GM21526 (cell line): ENCODE measurements around the gene RASSF6.
"Not testable (repeated sequence)": the region's sequence is repeated elsewhere in the genome, so short reads cannot be mapped to it uniquely, and the experiment has no call there.

ENCODE experiments used
- ATAC-seq: cut with Tn5 transposase; IDR thresholded peaks from one replicate; pipeline ENCODE4 v1.9.1; 2021; ENCODE audit warnings: moderate library complexity; ENCODE audit not compliant: unreplicated experiment, low FRiP score

Gene RASSF6

DNA sequence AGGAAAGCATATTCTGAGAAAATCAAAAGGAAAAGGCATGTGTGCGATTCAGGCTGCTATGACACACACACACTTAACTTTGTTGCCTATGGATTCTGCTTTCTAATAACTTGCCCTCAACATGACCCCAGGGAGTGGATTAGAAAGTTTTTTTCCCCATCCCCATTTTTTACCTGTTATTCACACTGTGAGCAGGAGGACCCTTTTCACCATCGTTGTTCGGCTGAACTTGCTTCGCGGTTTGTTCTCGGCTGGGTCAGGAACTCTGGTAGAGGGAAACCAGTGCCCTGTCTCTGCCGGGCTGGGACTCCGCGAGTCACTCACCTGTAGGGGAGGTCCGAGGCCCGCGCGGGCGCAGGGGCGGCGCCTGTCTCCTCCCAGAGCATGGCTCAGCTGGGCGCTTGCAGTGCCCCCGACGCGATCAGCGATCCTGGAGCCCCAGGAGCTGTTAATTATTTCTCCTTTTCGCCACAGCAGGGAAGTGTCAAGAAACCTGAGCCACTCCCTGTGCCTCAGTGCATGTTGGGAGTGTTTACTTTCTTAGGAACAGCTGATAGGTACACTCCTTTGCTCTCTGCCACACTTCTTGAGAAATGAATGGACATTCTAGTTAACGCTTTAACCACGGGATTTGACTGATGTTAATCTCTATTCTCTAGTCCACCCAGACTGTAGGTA lies at the start of gene RASSF6:
TSS of gene RASSF6 (minus strand) at position 322 of the 678 bp plus-strand sequence. CDS start 8,641 bp downstream, outside the sequence.
- peak; percentile 88 for ATAC-seq

GRCh38 chr4:73669410-73670183 lies 49.4 kb upstream of the RASSF6 start:
- ATAC-seq: no peak

GRCh38 chr4:73668782-73669201 lies 48.6 kb upstream of the RASSF6 start:
- no peak for ATAC-seq

GRCh38 chr4:73665924-73666323 lies 45.7 kb upstream of the RASSF6 start:
- ATAC-seq: not testable (repeated sequence)

- no peak for ATAC-seq
Observed at GRCh38 chr4:73664470-73664869, 44.2 kb upstream of the RASSF6 start.

- ATAC-seq: no peak
Observed at GRCh38 chr4:73663576-73663975, 43.3 kb upstream of the RASSF6 start.

DNA sequence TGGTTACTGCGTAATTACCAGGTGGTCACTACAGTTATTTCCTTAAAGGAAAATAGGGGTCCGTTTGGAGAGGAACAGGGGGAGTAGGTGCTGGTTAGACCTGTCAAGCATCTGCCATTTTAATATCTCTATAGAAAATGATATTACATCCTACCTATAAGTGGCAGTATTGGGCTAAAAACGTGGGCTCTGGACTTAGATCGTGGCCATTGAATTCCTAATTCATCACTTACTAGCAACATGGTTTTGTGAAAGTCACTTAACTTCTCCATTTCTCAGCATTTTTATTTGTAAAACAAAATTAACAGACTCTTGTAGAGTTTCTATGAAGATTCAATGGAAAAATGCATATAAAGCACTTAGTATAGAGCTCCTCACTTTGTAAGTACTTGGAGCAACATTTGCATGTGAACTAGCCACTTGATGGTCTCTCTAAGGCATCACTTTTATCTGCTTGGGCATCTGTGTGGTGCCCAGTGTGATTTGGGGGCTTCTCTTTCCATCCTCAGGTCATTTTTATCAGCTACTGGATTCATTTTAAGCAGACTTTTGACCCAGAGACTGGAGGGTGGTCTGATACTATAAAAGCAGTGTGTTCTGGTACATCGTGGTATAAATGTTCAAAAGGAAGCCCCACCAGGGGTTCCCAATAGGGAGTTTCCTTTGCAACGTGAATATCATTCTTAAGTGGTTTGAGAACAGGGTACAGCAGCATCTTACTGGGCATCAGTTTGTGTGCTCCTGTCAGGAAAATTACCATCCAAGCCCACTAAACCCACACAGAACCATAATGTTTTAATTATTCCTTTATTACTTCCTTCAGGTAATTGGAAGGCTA lies 42.7 kb upstream of the RASSF6 start:
- peak; percentile 71 for ATAC-seq

DNA sequence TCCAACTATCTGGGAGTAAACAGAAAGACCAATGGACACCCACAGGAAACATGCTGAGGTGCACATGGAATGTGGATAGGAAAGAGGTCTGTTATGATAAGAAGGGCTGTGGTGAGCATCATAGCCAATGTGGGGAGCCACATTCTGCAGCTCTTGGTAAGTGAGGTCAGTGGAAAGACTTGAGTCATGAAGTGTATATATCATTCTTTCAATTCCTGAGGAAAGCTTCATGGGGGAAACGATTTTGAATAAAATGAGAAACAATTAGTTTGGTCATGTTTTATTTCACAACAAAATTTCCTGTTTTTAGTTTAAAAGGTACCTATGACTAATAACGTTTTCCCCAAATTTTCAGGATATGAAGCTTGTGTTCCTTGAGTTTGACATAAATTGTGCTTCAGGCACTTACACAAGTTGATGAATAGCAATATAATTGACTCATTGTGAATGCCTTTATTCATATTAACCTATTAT lies 41.4 kb upstream of the RASSF6 start:
- ATAC-seq: no peak

- ATAC-seq: no peak
Observed at GRCh38 chr4:73660808-73661207, 40.6 kb upstream of the RASSF6 start.

DNA sequence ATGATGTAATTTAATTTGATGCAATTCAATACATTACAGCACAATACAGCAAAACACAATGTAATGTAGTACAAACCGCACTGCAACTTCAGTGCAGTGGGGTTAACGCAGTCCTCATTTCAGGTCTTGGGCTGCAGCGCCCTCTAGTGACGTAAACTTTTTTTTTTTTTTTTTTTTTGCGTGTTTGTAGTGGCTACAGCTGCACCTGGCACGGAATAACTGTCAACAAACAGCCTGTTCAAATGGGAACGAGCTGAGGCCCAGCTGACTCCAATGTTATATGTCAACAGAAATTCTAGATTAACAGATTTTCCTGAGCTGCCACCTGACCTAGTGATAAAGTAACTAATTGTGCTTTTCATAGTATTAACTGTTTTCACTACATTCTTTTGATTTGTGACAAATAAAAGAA lies 33.5 kb upstream of the RASSF6 start:
- peak; percentile 84 for ATAC-seq

DNA sequence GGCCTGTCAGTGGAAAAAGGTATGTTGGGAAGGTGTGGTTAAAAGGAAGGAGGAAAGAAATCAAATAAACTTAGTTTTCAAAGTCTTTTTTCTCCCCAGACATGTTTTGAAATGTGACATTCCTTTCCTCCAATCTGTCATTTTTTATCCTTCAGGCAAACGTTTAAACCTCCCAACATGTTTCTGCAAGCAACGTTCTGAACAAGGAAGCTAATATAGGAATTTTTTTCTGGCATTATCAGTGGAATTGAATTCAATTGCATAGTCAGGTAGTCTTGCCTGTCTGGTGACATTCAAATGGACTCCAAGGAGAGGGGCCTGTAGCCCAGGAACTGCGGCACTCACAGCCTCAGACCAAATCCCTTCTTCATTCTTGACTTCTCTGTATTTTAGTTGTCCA lies 30.0 kb upstream of the RASSF6 start:
- no peak for ATAC-seq

- ATAC-seq: no peak
Observed at GRCh38 chr4:73648478-73648877, 28.2 kb upstream of the RASSF6 start.

- ATAC-seq: no peak
Observed at GRCh38 chr4:73646117-73646516, 25.9 kb upstream of the RASSF6 start.

GRCh38 chr4:73631565-73632226 lies 11.5 kb upstream of the RASSF6 start:
- ATAC-seq: no peak

DNA sequence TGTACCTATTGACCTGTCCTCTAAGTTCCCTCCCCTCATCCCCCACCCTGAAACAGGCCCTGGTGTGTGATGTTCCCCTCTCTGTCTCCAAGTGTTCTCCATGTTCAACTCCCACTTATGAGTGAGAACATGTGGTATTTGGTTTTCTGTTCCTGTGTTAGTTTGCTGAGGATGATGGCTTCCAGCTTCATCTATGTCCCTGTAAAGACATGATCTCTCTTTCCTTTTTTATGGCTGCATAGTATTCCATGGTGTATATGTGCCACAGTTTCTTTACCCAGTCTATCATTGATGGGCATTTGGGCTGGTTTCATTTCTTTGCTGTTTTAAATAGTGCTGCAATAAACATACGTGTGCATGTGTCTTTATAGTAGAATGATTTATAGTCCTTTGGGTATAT lies 8.6 kb upstream of the RASSF6 start:
- ATAC-seq: not testable (repeated sequence)

DNA sequence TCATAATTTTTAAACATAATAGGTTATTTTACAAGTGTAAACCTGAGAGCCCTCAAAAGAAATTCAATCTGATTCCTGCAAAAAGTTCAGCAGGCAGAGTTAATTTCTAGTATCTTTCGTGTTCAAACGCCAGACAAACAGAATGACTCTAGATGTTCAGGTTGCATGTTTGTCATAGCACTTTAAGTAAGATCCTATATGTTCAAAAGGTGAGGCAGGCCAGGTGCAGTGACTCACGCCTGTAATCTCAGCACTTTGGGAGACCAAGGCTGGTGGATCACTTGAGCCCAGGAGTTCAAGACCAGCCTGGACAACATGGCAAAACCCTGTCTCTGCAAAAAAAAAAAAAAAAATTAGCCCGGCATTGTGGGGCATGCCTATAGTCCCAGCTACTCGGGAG lies 1.1 kb upstream of the RASSF6 start:
- no peak for ATAC-seq

GRCh38 chr4:73619346-73619745 lies 890 bp downstream of the RASSF6 start:
- no peak for ATAC-seq

DNA sequence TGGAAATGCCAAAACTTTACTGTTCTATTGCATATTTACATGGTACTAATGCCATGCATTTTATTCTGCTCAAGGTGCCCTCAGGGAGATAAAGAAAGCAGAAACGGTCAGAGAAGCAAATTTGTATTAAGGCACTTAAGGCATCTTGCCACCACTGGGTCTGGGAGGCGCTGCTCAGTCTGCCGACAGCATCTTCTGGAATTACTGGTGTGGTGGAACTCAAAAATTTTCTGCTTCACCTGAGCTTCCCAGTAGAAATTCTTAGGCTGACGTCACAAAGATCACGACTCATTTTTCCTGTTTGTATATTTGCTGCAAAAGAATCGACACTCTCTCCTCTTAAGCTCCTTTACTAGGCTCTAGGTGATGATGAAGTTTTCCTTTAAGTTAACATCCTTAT lies 3.0 kb downstream of the RASSF6 start:
- no peak for ATAC-seq

DNA sequence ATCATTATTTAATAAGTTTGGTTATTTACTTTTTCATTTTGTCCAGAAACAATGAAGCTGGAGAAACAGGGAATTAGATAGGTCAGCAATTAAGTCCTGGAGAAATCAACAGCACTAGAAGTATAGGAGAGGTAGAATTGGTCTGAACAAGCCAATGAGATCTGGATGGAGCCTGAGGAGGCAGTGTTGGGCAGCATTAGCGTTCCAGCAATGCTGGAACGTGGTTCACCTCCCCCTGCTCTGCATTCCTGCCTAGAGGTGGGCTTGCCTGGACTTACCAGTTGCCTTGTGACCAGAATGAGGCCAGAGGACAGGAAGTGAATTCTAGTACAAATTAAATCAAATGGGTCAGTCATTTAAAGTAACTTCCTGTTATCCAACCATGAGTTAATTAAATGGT lies 4.6 kb downstream of the RASSF6 start:
- ATAC-seq: no peak

- no peak for ATAC-seq
Observed at GRCh38 chr4:73614311-73614867, 5.8 kb downstream of the RASSF6 start.
